Choroid plexus epithelial cell (primary cell): Measurements from ENCODE around the gene GSDME.

ENCODE experiments used
- DNase-seq: peaks from one replicate; pipeline ENCODE4 v3.0.0-alpha.2; 2010; ENCODE audit warnings: low read depth
- H3K4me3 ChIP-seq: 2 replicates; pipeline ENCODE4 v1.5.1; 2011; ENCODE audit warnings: low read depth, mild to moderate bottlenecking, control low read depth, low read length, moderate library complexity
- TF ChIP-seq, protein P1 (sequence below): conservative IDR thresholded peaks from 2 replicates; pipeline ENCODE4 v1.5.1; 2011; ENCODE audit warnings: low read depth, mild to moderate bottlenecking, control low read depth, inconsistent platforms, low read length, moderate library complexity

GSDME gene

GRCh38 chr7:24703296-24703695 lies 54.0 kb downstream of the GSDME start:
- no peak for DNase-seq
- H3K4me3 ChIP-seq = no peak overlapping the region
- TF ChIP-seq, protein P1, sequence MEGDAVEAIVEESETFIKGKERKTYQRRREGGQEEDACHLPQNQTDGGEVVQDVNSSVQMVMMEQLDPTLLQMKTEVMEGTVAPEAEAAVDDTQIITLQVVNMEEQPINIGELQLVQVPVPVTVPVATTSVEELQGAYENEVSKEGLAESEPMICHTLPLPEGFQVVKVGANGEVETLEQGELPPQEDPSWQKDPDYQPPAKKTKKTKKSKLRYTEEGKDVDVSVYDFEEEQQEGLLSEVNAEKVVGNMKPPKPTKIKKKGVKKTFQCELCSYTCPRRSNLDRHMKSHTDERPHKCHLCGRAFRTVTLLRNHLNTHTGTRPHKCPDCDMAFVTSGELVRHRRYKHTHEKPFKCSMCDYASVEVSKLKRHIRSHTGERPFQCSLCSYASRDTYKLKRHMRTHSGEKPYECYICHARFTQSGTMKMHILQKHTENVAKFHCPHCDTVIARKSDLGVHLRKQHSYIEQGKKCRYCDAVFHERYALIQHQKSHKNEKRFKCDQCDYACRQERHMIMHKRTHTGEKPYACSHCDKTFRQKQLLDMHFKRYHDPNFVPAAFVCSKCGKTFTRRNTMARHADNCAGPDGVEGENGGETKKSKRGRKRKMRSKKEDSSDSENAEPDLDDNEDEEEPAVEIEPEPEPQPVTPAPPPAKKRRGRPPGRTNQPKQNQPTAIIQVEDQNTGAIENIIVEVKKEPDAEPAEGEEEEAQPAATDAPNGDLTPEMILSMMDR = no peak

- no peak for DNase-seq
- no peak overlapping the region for H3K4me3 ChIP-seq
- TF ChIP-seq, protein P1 = no peak
These were observed 54.5 kb downstream of the GSDME start for GRCh38 chr7:24702755-24703154.

GRCh38 chr7:24701261-24702235 lies 55.7 kb downstream of the GSDME start:
- TF ChIP-seq, protein P1 = no peak
- peak; percentile 96 for DNase-seq
- no peak overlapping the region for H3K4me3 ChIP-seq

- peak; percentile 13 for DNase-seq
These were observed 56.6 kb downstream of the GSDME start for GRCh38 chr7:24700521-24701260.

GRCh38 chr7:24698531-24699266 lies 58.6 kb downstream of the GSDME start:
- TF ChIP-seq, protein P1 = no peak
- H3K4me3 ChIP-seq = no peak overlapping the region
- DNase-seq = no peak

More at GRCh38 chr7:24700521-24701260, 56.6 kb downstream of the GSDME start:
- TF ChIP-seq, protein P1 = no peak
- H3K4me3 ChIP-seq = no peak overlapping the region

- DNase-seq = peak; percentile 43
- no peak overlapping the region for H3K4me3 ChIP-seq
- TF ChIP-seq, protein P1 = no peak
These were observed 59.8 kb downstream of the GSDME start for GRCh38 chr7:24697416-24697815.
